Measurements from ENCODE around the gene SLC23A3.

The SLC23A3 gene

GRCh38 chr2:219116776-219117646 is 52.8 kb downstream of the SLC23A3 start:
- FAIRE-seq (no peak), DNase-seq (ENCODE audit: low spot score) (no peak)

DNA sequence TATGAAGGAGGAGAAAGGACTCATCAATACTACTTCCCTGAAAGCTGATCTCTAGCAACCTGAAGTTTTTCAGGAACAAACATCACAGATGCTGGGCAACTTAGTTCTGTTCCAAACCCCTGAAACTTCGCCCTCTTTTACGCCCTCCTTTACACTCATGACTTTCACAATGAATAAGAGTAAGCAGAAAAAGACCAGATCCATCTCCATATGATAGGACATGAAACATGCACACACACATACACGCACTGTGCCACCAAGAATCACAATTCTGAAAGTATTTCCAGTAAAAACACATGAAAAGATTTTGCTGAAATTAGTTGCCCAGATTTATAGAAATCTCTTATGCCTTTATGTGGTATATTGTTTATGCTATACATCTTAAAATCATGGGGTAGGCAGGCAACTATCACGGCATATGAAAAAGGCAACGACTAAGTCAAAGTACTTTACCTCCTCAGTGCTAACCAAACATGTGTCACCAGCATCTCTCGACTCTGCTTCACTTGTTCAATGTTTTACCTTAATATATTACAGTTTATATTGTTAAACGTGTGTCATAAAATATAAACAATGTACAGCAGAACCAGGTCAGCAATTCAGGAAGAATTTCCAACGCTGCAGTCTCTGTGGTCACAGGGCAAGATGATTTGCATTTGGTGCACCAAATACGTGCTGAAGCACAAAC is 57.0 kb downstream of the SLC23A3 start:
- no peak for DNase-seq (ENCODE audit: low spot score)
- no peak for FAIRE-seq

GRCh38 chr2:219112062-219112406 is 57.8 kb downstream of the SLC23A3 start:
- DNase-seq (ENCODE audit: low spot score), result no peak
- no peak for FAIRE-seq
